Trophoblast cell (in vitro differentiated cells and primary cell): ENCODE results near the gene TFB2M.
A peak's percentile ranks its signal among the peaks of the same experiment; 100 is the strongest.

Source experiments
- DNase-seq, 2 donors: peaks; one replicate each; pipeline ENCODE4 v3.0.0-alpha.2; 2016
- H2AFZ ChIP-seq: 2 replicates; pipeline ENCODE4 v1.6.1; 2013; ENCODE audit warnings: low read length, moderate library complexity, mild to moderate bottlenecking; ENCODE audit not compliant: insufficient read depth, poor library complexity
- H2AK5ac ChIP-seq: 2 replicates; pipeline ENCODE4 v1.6.1; 2013; ENCODE audit warnings: mild to moderate bottlenecking, low read length
- H2BK120ac ChIP-seq: 2 replicates; pipeline ENCODE4 v1.6.1; 2013; ENCODE audit warnings: low read length, mild to moderate bottlenecking, moderate library complexity; ENCODE audit not compliant: insufficient read depth, poor library complexity
- H2BK12ac ChIP-seq: 2 replicates; pipeline ENCODE4 v1.6.1; 2013; ENCODE audit warnings: mild to moderate bottlenecking, low read length, moderate library complexity
- H2BK5ac ChIP-seq: 2 replicates; pipeline ENCODE4 v1.6.1; 2013; ENCODE audit warnings: low read length, low read depth, moderate library complexity, mild to moderate bottlenecking; ENCODE audit not compliant: poor library complexity
- H3K14ac ChIP-seq: 2 replicates; pipeline ENCODE4 v1.6.1; 2013; ENCODE audit warnings: mild to moderate bottlenecking, low read length
- H3K18ac ChIP-seq: 2 replicates; pipeline ENCODE4 v1.6.1; 2013; ENCODE audit warnings: mild to moderate bottlenecking, low read length
- H3K23ac ChIP-seq: 2 replicates; pipeline ENCODE4 v1.6.1; 2013; ENCODE audit warnings: low read length
- H3K27ac ChIP-seq: 2 replicates; pipeline ENCODE4 v1.5.1; 2013; ENCODE audit warnings: low read depth, mild to moderate bottlenecking, inconsistent platforms, low read length, moderate library complexity
- H3K27me3 ChIP-seq: 2 replicates; pipeline ENCODE4 v1.6.1; 2013; ENCODE audit warnings: inconsistent platforms, mild to moderate bottlenecking, low read length, moderate library complexity; ENCODE audit not compliant: insufficient read depth
- H3K36me3 ChIP-seq, 2 experiments: 1 replicate in 1 of 2; 2 replicates in 1 of 2; pipeline ENCODE4 v1.6.1; 2013; ENCODE audit warnings: low read length in 2 of 2, mild to moderate bottlenecking in 2 of 2, moderate library complexity in 1 of 2; ENCODE audit not compliant: insufficient read depth in 2 of 2, control insufficient read depth in 1 of 2
- H3K4ac ChIP-seq: 2 replicates; pipeline ENCODE4 v1.6.1; 2013; ENCODE audit warnings: low read depth, mild to moderate bottlenecking, low read length, moderate library complexity
- H3K4me1 ChIP-seq, 2 experiments: 1 replicate in 1 of 2; 2 replicates in 1 of 2; pipeline ENCODE4 v1.6.1; 2013; ENCODE audit warnings: low read length in 2 of 2, mild to moderate bottlenecking in 2 of 2, moderate library complexity in 1 of 2; ENCODE audit not compliant: insufficient read depth in 2 of 2, control insufficient read depth in 1 of 2
- H3K4me2 ChIP-seq: 2 replicates; pipeline ENCODE4 v1.6.1; 2013; ENCODE audit warnings: inconsistent platforms, mild to moderate bottlenecking, low read length, moderate library complexity
- H3K4me3 ChIP-seq: 2 replicates; pipeline ENCODE4 v1.5.1; 2013; ENCODE audit warnings: mild to moderate bottlenecking, low read depth, low read length, inconsistent platforms
- H3K79me1 ChIP-seq: one replicate; pipeline ENCODE4 v1.6.1; 2013; ENCODE audit warnings: low read length
- H3K79me2 ChIP-seq: 2 replicates; pipeline ENCODE4 v1.6.1; 2013; ENCODE audit warnings: low read length, mild to moderate bottlenecking; ENCODE audit not compliant: control insufficient read depth, insufficient read depth, poor library complexity
- H3K9ac ChIP-seq: 2 replicates; pipeline ENCODE4 v1.6.1; 2013; ENCODE audit warnings: mild to moderate bottlenecking, low read length
- H3K9me3 ChIP-seq: 2 replicates; pipeline ENCODE4 v1.6.1; 2013; ENCODE audit warnings: low read depth, mild to moderate bottlenecking, control low read depth, inconsistent platforms, low read length; ENCODE audit not compliant: insufficient read depth
- H4K12ac ChIP-seq: 2 replicates; pipeline ENCODE4 v1.6.1; 2013; ENCODE audit warnings: low read depth, mild to moderate bottlenecking, low read length, moderate library complexity
- H4K8ac ChIP-seq: 2 replicates; pipeline ENCODE4 v1.6.1; 2013; ENCODE audit warnings: low read depth, mild to moderate bottlenecking, low read length, moderate library complexity
- H4K91ac ChIP-seq: one replicate; pipeline ENCODE4 v1.6.1; 2013; ENCODE audit warnings: low read depth, mild to moderate bottlenecking, low read length, moderate library complexity
- WGBS: extraction: QIAGEN DNeasy Blood & Tissue Kit; methylation state at CpG from one replicate; pipeline ENCODE4 v1.1.7; 2013; ENCODE audit warnings: missing lambda C conversion rate; ENCODE audit not compliant: insufficient read length, insufficient coverage; ENCODE audit errors: extremely low coverage; 5-methylcytosine and 5-hydroxymethylcytosine counted together

TFB2M gene

GRCh38 chr1:246588159-246588721 is 22.2 kb upstream of the TFB2M start:
- no peaks in the 10 kb centered on the region for H3K79me1 ChIP-seq
- no peak for DNase-seq
- H3K27me3 ChIP-seq: no peaks in the 10 kb centered on the region
- H3K14ac ChIP-seq: no peak overlapping the region
- WGBS: no CpG with 5 or more reads among the region's 2 CpGs
- no peak overlapping the region for H2AFZ ChIP-seq
- no peak overlapping the region for H3K4ac ChIP-seq
- H3K27ac ChIP-seq: no peak overlapping the region
- no peak overlapping the region for H2BK5ac ChIP-seq
- H2BK12ac ChIP-seq: no peak overlapping the region
- no peak overlapping the region for H3K23ac ChIP-seq
- H3K9ac ChIP-seq: no peak overlapping the region
- no peak overlapping the region for H4K8ac ChIP-seq
- no peak overlapping the region for H4K12ac ChIP-seq
- H2AK5ac ChIP-seq: no peak overlapping the region
- no peaks in the 10 kb centered on the region for H3K4me1 ChIP-seq
- H3K4me2 ChIP-seq: no peak overlapping the region
- H3K9me3 ChIP-seq: peaks cover 2% of the 10 kb centered on the region
- H4K91ac ChIP-seq: no peak overlapping the region
- no peaks in the 10 kb centered on the region for H3K79me2 ChIP-seq
- peaks cover 0 to 3% of the 10 kb centered on the region in 2 experiments for H3K36me3 ChIP-seq
- H2BK120ac ChIP-seq: no peak overlapping the region
- no peak overlapping the region for H3K4me3 ChIP-seq
- H3K18ac ChIP-seq: no peak overlapping the region

GRCh38 chr1:246587606-246588005 is 21.5 kb upstream of the TFB2M start:
- no peak overlapping the region for H3K18ac ChIP-seq
- H2AFZ ChIP-seq: no peak overlapping the region
- no peak overlapping the region for H3K14ac ChIP-seq
- H4K91ac ChIP-seq: no peak overlapping the region
- H3K4me3 ChIP-seq: no peak overlapping the region
- H3K4me2 ChIP-seq: no peak overlapping the region
- no peak overlapping the region for H3K23ac ChIP-seq
- H2BK5ac ChIP-seq: no peak overlapping the region
- no peaks in the 10 kb centered on the region for H3K79me1 ChIP-seq
- no peak overlapping the region for H2BK12ac ChIP-seq
- no peak overlapping the region for H3K9ac ChIP-seq
- H3K4ac ChIP-seq: no peak overlapping the region
- peaks cover 0 to 3% of the 10 kb centered on the region in 2 experiments for H3K36me3 ChIP-seq
- peak in 1 of 2 donors; percentile 17 for DNase-seq
- H3K9me3 ChIP-seq: peaks cover 2% of the 10 kb centered on the region
- WGBS: no CpG with 5 or more reads among the region's 3 CpGs
- no peak overlapping the region for H2AK5ac ChIP-seq
- no peak overlapping the region for H2BK120ac ChIP-seq
- peaks cover 0 to 3% of the 10 kb centered on the region in 2 experiments for H3K4me1 ChIP-seq
- H3K79me2 ChIP-seq: no peaks in the 10 kb centered on the region
- H4K8ac ChIP-seq: no peak overlapping the region
- H3K27ac ChIP-seq: no peak overlapping the region
- no peaks in the 10 kb centered on the region for H3K27me3 ChIP-seq
- H4K12ac ChIP-seq: no peak overlapping the region

- Histone ChIP-seq H4K12ac (no peak overlapping the region), H3K4me2 (no peak overlapping the region), H2BK5ac (no peak overlapping the region), H3K9ac (no peak overlapping the region), H3K36me3 (peaks cover 0 to 3% of the 10 kb centered on the region in 2 experiments), H2BK120ac (no peak overlapping the region), H3K4me3 (no peak overlapping the region), H3K14ac (no peak overlapping the region), H4K8ac (no peak overlapping the region), H3K18ac (no peak overlapping the region), H2BK12ac (no peak overlapping the region), H3K27ac (no peak overlapping the region), H2AFZ (no peak overlapping the region), H3K9me3 (peaks cover 2% of the 10 kb centered on the region), H2AK5ac (no peak overlapping the region), H3K79me2 (no peaks in the 10 kb centered on the region), H3K4ac (no peak overlapping the region), H3K27me3 (no peaks in the 10 kb centered on the region), H3K23ac (no peak overlapping the region), H3K4me1 (peaks cover 0 to 5% of the 10 kb centered on the region in 2 experiments), H4K91ac (no peak overlapping the region), H3K79me1 (no peaks in the 10 kb centered on the region)
- no CpG with 5 or more reads among the region's 3 CpGs for WGBS
- no peak for DNase-seq
Measured at GRCh38 chr1:246587032-246587431, 21.0 kb upstream of the TFB2M start.

- Histone ChIP-seq H2AFZ (no peak overlapping the region), H3K9ac (no peak overlapping the region), H4K8ac (no peak overlapping the region), H3K4me1 (peaks cover 0 to 5% of the 10 kb centered on the region in 2 experiments), H3K23ac (no peak overlapping the region), H4K12ac (no peak overlapping the region), H3K4ac (no peak overlapping the region), H3K27ac (no peak overlapping the region), H2BK120ac (no peak overlapping the region), H3K14ac (no peak overlapping the region), H3K18ac (no peak overlapping the region), H3K27me3 (no peaks in the 10 kb centered on the region), H3K36me3 (peaks cover 0 to 3% of the 10 kb centered on the region in 2 experiments), H2AK5ac (no peak overlapping the region), H2BK12ac (no peak overlapping the region), H3K4me2 (no peak overlapping the region), H3K4me3 (no peak overlapping the region), H2BK5ac (no peak overlapping the region), H3K79me1 (no peaks in the 10 kb centered on the region), H3K9me3 (no peaks in the 10 kb centered on the region), H3K79me2 (no peaks in the 10 kb centered on the region), H4K91ac (no peak overlapping the region)
- no CpG with 5 or more reads among the region's 6 CpGs for WGBS
- no peak for DNase-seq
Measured at GRCh38 chr1:246583448-246584185, 17.6 kb upstream of the TFB2M start.
